AG09309 (cell line): Measurements from ENCODE around the gene PAXX.
"Not testable (repeated sequence)": the region's sequence is repeated elsewhere in the genome, so short reads cannot be mapped to it uniquely, and the experiment has no call there.

Experiments used
- DNase-seq: peaks from one replicate; pipeline ENCODE4 v3.0.0-alpha.2; 2010; ENCODE audit warnings: low read depth
- H3K4me3 ChIP-seq: 2 replicates; pipeline ENCODE4 v1.5.1; 2011; ENCODE audit warnings: mild to moderate bottlenecking, low read depth, low read length, moderate library complexity; ENCODE audit not compliant: control insufficient read depth
- TF ChIP-seq, protein P1 (sequence below): IDR thresholded peaks from 2 replicates; pipeline ENCODE4 v1.5.1; 2011; ENCODE audit warnings: mild to moderate bottlenecking, low read depth, low read length, inconsistent platforms; ENCODE audit not compliant: insufficient read depth, control insufficient read depth; ENCODE audit errors: missing control alignments

PAXX gene

DNA sequence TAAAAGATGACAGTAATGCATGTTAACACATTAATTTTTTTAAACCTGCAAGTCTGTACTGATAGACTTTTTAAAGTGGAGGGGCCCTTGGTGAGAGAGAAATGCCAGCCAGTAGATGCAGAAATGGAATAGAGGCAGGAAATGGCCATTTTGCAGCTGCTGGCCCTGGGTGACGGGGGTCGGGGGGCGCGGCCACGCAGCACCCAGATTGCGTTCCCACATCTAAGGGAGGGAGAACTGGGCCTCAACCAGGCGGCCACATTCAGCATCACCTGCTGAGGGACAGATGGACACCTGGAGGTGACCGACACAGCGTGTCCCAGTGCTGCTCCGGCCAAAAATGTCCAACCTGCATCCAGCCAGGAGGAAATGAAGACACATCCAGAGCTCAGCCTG is 10.4 kb downstream of the PAXX start:
- TF ChIP-seq, protein P1, sequence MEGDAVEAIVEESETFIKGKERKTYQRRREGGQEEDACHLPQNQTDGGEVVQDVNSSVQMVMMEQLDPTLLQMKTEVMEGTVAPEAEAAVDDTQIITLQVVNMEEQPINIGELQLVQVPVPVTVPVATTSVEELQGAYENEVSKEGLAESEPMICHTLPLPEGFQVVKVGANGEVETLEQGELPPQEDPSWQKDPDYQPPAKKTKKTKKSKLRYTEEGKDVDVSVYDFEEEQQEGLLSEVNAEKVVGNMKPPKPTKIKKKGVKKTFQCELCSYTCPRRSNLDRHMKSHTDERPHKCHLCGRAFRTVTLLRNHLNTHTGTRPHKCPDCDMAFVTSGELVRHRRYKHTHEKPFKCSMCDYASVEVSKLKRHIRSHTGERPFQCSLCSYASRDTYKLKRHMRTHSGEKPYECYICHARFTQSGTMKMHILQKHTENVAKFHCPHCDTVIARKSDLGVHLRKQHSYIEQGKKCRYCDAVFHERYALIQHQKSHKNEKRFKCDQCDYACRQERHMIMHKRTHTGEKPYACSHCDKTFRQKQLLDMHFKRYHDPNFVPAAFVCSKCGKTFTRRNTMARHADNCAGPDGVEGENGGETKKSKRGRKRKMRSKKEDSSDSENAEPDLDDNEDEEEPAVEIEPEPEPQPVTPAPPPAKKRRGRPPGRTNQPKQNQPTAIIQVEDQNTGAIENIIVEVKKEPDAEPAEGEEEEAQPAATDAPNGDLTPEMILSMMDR = no peak
- DNase-seq = no peak

DNA sequence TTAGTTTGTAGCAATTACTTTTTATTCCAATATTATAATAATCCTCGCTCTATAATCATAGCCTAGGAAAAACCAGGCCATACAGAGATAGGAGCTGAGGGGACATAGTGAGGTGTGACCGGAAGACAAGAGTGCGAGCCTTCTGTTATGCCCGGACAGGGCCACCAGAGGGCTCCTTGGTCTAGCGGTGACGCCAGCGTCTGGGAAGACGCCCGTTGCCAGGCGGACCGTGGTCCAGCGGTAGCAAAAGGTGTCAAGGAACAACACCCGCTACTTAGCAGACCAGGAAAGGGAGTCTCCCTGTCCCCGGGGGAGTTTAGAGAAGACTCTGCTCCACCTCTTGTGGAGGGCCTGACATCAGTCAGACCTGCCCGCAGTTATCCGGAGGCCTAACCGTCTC is 12.1 kb downstream of the PAXX start:
- TF ChIP-seq, protein P1 = peak; percentile 47
- not testable (repeated sequence) for H3K4me3 ChIP-seq, DNase-seq

More for the DNA sequence above, 10.4 kb downstream of the PAXX start:
- no peak overlapping the region for H3K4me3 ChIP-seq

DNA sequence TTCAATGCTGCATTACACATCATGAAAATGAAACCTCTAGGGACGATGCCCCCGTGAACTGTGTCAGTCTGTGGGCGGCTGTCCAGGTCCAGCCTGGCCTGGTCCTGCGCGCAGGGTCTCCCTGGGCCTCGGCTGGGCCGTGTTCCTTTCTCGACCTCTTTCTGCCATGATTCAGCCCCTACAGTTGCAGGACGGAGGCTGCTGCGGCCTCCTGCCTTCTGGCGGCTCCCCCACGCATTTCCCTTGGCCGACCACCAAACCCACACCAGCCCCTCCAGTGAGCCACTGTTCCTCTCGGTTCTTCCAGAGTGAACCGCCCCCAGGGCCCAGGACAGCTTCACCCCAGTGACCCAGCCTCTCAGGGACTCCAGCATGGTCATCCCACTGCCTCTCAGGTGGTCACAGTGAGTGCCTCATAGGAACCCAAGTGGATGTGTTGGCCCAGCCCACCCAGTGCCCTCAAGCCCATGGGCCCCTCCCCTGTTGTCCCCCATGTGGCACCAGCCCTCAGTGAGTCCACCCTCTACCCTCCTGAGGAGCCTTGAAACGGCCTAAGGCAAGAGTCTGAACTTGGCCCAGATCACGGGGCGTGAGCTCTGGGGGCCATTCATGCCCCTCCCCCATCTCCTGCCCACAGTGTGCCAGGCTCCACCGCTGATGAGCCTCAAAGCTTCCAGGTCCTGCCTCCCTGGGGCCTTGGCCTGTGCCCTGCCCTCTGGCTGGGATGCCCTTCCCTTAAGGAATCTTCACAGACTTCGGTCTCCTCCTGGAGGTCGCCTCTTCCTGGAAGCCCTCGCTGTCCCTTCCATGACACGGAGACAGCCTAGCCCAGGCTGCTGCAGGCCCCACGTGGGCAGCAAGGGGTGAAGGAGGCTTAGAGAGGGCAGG is 14.1 kb downstream of the PAXX start:
- no peak for DNase-seq

DNA sequence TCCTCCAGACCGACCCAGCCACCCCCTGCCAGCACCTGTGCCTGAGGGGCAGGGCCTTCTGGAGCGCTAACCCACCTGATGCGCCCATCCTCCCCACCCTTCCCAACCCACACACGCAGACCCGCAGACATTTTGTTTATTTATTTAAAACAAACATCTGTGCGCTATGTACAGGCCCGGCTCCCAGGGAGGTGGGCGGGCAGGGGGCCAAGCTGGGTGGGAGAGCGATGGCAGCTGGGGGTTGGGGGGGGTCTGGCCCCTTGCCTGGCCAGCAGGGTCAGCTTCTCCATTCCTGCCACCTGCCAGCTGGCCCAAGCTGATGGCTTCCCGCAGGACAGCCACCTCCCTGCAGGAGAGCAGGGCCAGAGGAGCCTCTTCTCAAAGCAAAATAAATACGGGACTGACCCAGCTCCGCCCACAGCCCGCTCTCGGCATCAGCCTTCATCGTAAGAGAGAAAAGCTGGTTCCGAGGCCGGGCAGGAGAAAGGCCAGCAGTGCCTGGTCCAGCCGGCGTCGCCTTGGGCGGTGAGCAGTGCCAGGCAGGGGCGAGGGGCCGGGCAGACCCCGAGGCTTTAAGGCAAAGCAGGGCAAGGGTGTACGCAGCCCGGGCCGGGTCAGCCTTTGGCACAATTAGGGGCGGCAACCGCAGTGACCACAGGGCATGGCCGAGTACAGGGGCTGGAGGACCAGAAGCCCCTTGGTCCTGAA is 15.0 kb downstream of the PAXX start:
- no peak overlapping the region for H3K4me3 ChIP-seq
- no peak for DNase-seq
- TF ChIP-seq, protein P1 = no peak

More for the DNA sequence above, 14.1 kb downstream of the PAXX start:
- TF ChIP-seq, protein P1 = no peak
- no peak overlapping the region for H3K4me3 ChIP-seq

DNA sequence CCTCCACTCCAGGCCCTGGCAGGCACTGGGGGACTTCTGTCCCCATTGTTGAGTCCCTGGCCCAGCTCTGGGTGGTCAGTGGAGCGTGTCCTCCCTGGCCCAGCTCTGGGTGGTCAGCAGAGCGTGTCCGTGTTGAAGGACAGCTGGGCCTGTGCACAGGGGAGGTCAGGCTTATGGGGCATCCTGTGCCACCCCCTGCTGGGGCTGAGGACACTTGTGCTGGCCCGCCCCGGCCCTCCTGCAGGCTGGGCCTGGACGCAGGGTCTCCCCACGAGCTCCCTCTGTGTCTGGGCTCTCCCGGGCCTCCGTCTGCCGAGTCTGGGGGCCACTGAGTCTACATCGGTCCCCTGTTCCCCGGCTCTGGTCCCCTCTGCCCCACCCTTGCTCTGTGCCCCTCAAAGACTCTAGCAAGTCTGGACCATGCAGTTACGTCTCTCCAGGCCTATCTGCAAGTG is 15.6 kb downstream of the PAXX start:
- TF ChIP-seq, protein P1 = no peak
- no peak overlapping the region for H3K4me3 ChIP-seq
- DNase-seq = no peak

DNA sequence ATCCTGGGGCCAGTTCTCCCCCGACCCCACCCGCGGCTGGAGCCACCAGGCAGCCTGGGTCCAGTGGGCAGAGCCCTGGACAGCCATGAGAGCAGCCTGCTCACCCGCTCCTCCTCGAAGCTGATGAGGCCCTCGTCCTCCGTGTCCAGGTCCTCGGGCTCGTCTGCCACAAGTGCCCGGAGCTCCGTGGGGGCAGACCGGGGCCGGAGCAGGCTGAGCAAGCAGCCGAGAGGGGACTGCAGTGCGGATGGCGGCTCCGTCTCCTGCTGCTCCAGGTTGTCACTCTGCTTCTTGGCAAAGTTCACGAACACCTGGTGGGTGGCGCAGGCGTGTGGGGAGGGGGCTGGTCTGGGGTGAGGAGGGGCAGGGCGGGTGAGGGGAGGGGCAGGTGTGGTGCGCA is 16.1 kb downstream of the PAXX start:
- no peak overlapping the region for H3K4me3 ChIP-seq
- TF ChIP-seq, protein P1 = no peak
- DNase-seq = no peak
